Kidney (tissue), 14 donors: ENCODE data around the gene AMFR. TPM values are rescaled to one million over a fixed set of nuclear protein-coding genes. Genes with fewer than 3 reads are reported as not detected.

ENCODE experiments used
- DNase-seq, 5 donors: peaks; one replicate each; pipeline ENCODE4 v3.0.0-alpha.2; 2013 to 2020
- FAIRE-seq: peaks from 2 replicates; lab custom pipeline; 2012; peaks lifted over from hg19 to GRCh38; lab: Jason Lieb, UNC
- H3K27ac ChIP-seq, 2 donors: one replicate each; pipeline ENCODE4 v1.7.0; 2013; ENCODE audit warnings: low read depth in 2 of 2, low read length in 2 of 2, inconsistent platforms in 1 of 2
- H3K27me3 ChIP-seq: one replicate; pipeline ENCODE4 v1.7.1; 2013; ENCODE audit warnings: low read length, inconsistent platforms; ENCODE audit not compliant: control insufficient read depth, insufficient read depth
- H3K36me3 ChIP-seq, 3 donors: one replicate each; pipeline versions ENCODE4 v1.7.0 to v1.7.1; 2013; ENCODE audit warnings: low read length in 3 of 3, control low read depth in 1 of 3, inconsistent platforms in 1 of 3; ENCODE audit not compliant: insufficient read depth in 3 of 3, control insufficient read depth in 2 of 3
- H3K4me1 ChIP-seq, 3 donors: one replicate each; pipeline versions ENCODE4 v1.7.0 to v1.7.1; 2013; ENCODE audit warnings: low read length in 3 of 3, inconsistent platforms in 1 of 3, low read depth in 1 of 3; ENCODE audit not compliant: control insufficient read depth in 2 of 3, insufficient read depth in 2 of 3
- H3K4me3 ChIP-seq, 3 donors: one replicate each; pipeline versions ENCODE4 v1.7.0 to v1.8.1; 2013; ENCODE audit warnings: low read length in 3 of 3, control low read depth in 1 of 3, inconsistent platforms in 1 of 3
- H3K9ac ChIP-seq, 3 donors: one replicate each; pipeline versions ENCODE4 v1.7.0 to v1.7.1; 2013; ENCODE audit warnings: low read length in 3 of 3, control low read depth in 1 of 3, inconsistent platforms in 1 of 3
- H3K9me3 ChIP-seq, 3 donors: one replicate each; pipeline versions ENCODE4 v1.7.0 to v1.7.1; 2013; ENCODE audit warnings: low read length in 3 of 3, control low read depth in 1 of 3, inconsistent platforms in 1 of 3; ENCODE audit not compliant: control insufficient read depth in 2 of 3, insufficient read depth in 1 of 3
- intact Hi-C: fragments of 100-400 bp; cut with DNase I; formaldehyde crosslinking; loops from one replicate; pipeline ENCODE4 v1.11.1; 2022
- polyA plus RNA-seq: library from polyadenylated mRNA; stranded (reverse); fragments of 350-450 nt; fragmentation: Illumina TruSeq; extraction: RNeasy Lipid Tissue Mini Kit (QIAGEN cat#74804); gene quantifications from one replicate; pipeline ENCODE4 v1.2.3, GENCODE V29; 2014; ENCODE audit warnings: low read depth, low replicate concordance; ENCODE audit not compliant: insufficient read depth
- total RNA-seq: library from RNA; stranded (reverse); fragmentation: NEBNext Ultra II Directional; extraction: Animal tissue kit (Norgen Biotek cat#: 25700); gene quantifications from one replicate; pipeline ENCODE4 v1.2.1, GENCODE V29; 2021
- TF ChIP-seq, protein P1 (sequence below): IDR thresholded peaks from 3 replicates; pipeline ENCODE4 v1.5.1; 2012; ENCODE audit warnings: mild to moderate bottlenecking, moderate library complexity, borderline replicate concordance; ENCODE audit not compliant: insufficient read depth; ENCODE audit errors: extremely low read depth
- donor health status: control.
- donor health status: control.
- donor health status: control.
- donor health status: control.
- donor health status: control.
- donor health status: DM: yes; HTN: yes; CAD: no.
- donor health status: Normal renal cell carcinoma (clear cell type).

AMFR gene
- total and polyA plus RNA-seq, 2 donors from 2014 or later = 143 to 163 TPM

- no peak for DNase-seq
- no peaks in the 10 kb centered on the region for H3K9me3 ChIP-seq
- TF ChIP-seq, protein P1, sequence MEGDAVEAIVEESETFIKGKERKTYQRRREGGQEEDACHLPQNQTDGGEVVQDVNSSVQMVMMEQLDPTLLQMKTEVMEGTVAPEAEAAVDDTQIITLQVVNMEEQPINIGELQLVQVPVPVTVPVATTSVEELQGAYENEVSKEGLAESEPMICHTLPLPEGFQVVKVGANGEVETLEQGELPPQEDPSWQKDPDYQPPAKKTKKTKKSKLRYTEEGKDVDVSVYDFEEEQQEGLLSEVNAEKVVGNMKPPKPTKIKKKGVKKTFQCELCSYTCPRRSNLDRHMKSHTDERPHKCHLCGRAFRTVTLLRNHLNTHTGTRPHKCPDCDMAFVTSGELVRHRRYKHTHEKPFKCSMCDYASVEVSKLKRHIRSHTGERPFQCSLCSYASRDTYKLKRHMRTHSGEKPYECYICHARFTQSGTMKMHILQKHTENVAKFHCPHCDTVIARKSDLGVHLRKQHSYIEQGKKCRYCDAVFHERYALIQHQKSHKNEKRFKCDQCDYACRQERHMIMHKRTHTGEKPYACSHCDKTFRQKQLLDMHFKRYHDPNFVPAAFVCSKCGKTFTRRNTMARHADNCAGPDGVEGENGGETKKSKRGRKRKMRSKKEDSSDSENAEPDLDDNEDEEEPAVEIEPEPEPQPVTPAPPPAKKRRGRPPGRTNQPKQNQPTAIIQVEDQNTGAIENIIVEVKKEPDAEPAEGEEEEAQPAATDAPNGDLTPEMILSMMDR = no peak
- FAIRE-seq = no peak
- H3K4me1 ChIP-seq = no peaks in the 10 kb centered on the region
- H3K36me3 ChIP-seq = no peaks in the 10 kb centered on the region
- H3K27me3 ChIP-seq = no peaks in the 10 kb centered on the region
- no peak overlapping the region for H3K27ac ChIP-seq
- no peak overlapping the region for H3K4me3 ChIP-seq
- no peak overlapping the region for H3K9ac ChIP-seq
- intact Hi-C loops = no loop called here
These were observed 98.0 kb downstream of the AMFR start for GRCh38 chr16:56327071-56327928.

DNA sequence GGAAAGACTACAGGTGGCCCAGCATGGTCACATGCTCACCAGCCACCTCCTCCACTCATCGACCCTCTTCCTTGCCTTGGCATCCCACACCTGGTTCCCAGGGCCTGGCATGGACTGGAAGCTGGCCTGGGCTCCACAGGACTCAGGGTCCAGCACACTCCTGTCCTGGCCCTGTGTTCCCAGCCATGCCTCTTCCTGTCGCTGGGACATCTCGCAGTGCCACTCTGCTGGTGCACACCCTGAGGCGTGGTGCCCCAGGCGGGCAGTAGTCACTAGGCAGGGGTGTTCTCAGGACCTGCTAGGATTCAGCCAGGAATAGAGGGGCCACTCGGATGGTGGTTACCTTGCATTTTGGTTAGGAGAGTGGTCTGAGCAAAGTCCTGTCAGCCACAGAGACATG lies 99.4 kb downstream of the AMFR start:
- no peak overlapping the region for H3K9ac ChIP-seq
- no peak overlapping the region for H3K27ac ChIP-seq
- no peaks in the 10 kb centered on the region for H3K4me1 ChIP-seq
- FAIRE-seq = no peak
- TF ChIP-seq, protein P1 = no peak
- no peaks in the 10 kb centered on the region for H3K36me3 ChIP-seq
- no peaks in the 10 kb centered on the region for H3K9me3 ChIP-seq
- no peak overlapping the region for H3K4me3 ChIP-seq
- H3K27me3 ChIP-seq = no peaks in the 10 kb centered on the region
- no peak for DNase-seq
- intact Hi-C loops = no loop called here

DNA sequence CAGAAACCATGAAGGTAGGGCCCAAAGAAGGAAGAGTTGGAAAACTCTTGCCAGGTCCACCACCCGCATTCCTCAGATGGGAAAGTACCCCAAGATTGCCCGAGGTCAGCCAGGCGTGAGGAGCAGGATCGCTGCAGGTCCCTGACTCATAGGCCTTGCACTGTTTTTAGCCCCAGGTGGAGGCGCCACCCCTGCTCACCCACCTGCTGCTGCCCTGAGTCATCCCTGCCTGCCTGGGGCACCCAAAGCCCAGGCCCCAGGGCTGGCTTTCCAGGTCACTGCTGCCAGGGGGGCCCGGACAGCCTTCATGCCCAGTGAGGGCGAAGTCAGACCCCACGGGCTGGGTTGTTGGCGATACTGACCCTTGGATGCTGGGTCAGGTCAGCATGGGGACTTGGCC lies 100.9 kb downstream of the AMFR start:
- DNase-seq = peak in 1 of 5 donors; percentile 92
- TF ChIP-seq, protein P1 = no peak

More for the DNA sequence above, 100.9 kb downstream of the AMFR start:
- H3K36me3 ChIP-seq = no peaks in the 10 kb centered on the region
- H3K4me3 ChIP-seq = no peak overlapping the region
- H3K9me3 ChIP-seq = no peaks in the 10 kb centered on the region
- no peak for FAIRE-seq
- H3K4me1 ChIP-seq = no peaks in the 10 kb centered on the region
- H3K27ac ChIP-seq = no peak overlapping the region
- intact Hi-C loops = no loop called here
- H3K9ac ChIP-seq = no peak overlapping the region
- H3K27me3 ChIP-seq = no peaks in the 10 kb centered on the region
